ENCODE measurements around the gene IGSF21.
A peak's percentile ranks its signal among the peaks of the same experiment; 100 is the strongest.

IGSF21 gene

DNA sequence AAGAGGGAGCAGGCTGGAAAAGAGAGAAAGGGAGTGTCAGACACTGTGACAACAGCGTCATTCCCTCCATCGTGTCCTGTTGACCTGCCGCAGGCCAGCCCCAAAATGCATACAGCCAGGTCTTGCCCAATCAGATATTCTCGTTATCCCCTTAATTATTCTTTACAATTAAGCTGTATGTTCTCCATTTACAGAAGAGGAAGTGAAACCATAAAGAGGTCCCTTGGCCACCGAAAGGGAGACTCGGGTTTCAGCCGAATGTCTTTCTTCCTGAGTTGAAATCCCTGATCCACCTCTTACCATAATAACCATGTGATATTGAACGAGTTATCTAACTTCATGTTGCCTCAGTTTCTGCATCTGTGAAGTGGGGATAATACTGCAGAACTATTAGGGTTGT lies 70.5 kb downstream of the IGSF21 start:
- no peak for DNase-seq (ENCODE audit: low spot score)

DNA sequence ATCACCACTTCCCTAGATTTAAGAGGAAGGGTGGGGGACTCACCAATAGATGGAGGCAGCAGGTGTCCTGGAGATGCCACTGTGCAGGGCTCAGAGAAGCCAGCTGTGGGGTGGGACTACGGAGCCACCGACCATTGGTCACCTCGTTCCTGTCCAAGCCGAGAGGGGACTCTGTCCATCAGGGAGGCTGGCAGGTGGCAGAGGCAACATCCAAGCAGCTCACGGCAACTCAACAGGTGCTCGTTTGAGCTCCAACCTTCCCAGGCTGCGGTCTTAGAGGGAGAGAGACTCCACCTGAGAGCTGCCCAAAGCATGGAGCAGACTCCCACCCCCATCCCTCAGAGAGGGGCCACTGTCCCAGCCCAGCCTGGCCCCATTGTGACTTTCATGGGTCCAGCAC lies 71.4 kb downstream of the IGSF21 start:
- DNase-seq (ENCODE audit: low spot score), result no peak

DNA sequence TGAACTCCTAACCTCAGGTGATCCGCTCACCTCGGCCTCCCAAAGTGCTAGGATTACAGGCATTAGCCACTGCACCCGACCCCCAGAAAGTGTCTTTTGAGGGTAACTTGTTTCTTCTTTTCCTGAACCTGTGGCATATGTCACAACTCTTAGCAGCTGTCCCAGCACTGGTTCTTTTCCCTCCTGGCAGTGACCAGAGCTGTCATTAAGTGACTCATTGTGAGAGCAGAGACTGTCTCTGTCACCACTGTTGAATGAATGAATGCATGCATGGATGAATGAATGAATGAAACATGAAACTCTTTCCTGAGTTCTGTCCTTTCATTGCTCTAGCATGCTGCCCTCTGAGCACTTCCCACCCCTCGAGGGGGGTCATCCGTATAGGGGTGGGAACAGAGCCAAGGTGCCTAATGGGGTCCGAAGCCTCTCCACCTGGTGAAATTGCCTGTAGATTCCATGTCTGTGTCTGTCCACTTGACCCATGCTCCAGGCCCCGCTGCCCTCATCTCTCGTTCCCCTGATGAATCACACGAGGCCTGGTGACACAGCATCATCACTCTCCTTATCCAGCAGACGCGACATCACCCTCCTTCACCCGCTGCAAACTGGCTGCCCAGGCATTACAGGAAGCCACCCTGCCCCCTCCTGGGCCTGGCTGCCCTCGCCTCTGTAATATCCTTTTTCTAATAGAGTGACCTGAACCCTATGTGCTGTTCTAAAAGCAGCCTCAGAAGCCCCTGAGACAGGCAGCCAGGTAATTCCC lies 75.0 kb downstream of the IGSF21 start:
- peak; percentile 88 for DNase-seq (ENCODE audit: low spot score)

DNA sequence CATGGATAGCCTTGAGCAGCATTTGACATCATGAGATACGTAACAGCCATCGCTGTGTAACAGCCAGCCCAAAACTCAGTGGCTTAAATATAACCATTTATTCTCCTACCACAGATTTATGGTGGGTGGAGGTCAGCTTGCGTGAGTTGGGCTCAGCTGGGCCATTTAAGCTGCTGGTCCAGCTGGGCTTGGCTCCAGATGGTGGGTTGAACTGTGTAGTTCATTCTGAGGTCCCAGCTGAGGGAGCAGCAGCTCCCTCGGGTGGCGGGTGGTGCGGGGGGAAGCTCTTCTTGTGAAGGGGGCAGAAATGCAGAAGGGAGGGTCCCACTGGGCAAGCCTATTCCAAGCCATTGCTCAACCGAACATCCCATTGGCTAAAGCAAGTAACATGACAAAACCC lies 75.9 kb downstream of the IGSF21 start:
- DNase-seq (ENCODE audit: low spot score), result no peak

DNA sequence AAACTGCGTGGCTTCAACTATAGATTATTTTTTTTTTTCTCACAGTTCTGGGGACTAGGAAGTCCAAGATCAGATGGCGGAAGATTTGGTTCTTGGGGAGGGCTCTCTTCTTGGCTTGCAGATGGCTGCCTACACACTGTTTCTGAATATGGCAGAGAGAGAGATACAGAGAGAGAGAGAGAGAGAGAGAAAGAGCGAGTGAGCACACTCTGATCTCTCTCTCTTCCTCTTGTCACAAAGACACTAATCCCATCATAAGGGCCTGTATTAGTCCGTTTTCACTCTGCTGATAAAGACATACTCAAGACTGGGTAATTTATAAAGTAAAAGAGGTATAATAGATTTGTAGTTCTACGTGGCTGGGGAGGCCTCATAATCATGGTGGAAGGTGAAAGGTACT lies 79.5 kb downstream of the IGSF21 start:
- no peak for DNase-seq (ENCODE audit: low spot score)

DNA sequence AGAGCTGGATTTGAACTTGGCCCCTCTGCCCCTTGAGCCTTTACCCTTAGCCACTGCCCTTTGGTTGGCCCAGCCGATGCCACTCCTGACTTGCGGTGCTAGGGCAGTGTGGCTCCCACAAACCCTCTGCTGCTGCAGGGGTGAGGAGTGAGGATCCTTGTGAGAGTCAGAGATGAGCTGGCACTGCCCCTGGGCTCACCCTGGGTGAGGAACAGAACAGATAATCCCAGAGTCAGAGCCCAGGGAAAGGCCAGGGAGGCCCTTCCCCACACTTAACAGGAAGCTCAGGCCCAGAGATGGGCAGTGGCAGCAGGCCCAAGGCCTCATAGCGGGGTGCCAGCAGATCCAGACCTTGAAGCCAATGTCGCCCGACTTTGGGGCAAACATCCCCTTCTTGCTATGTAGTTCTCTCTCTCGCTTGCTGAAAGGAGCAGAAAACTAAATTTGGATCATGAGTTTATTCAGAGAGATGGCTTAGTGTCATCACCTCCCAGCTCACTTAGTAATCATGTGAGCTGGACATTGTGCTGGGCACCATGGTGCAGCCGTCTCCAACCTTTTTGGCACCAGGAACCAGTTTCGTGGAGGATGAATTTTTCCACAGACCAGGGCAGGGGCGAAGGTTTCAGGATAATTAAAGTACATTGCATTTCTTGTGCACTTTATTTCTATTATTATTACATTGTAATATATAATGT lies 81.4 kb downstream of the IGSF21 start:
- no peak for DNase-seq (ENCODE audit: low spot score)

DNA sequence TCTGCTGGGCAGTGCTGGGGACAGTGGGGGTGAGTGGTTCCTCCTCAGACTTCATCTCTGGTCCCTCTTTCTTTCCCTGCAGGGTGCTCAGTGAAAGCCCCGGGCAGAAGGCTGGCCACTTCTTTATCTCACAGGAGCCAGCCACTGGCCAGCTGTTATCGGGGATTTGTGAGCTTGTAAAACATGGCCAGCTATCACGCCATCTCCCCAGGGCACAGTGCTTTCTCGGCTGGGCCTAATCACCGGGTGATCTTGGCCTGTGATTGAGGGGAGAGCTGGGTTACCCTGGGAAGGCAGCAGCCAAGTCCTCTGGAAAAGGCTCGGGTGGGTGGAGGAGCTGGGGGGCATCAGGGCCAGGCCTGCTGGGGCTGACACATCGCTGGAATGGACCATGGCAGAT lies 83.0 kb downstream of the IGSF21 start:
- no peak for DNase-seq (ENCODE audit: low spot score)

DNA sequence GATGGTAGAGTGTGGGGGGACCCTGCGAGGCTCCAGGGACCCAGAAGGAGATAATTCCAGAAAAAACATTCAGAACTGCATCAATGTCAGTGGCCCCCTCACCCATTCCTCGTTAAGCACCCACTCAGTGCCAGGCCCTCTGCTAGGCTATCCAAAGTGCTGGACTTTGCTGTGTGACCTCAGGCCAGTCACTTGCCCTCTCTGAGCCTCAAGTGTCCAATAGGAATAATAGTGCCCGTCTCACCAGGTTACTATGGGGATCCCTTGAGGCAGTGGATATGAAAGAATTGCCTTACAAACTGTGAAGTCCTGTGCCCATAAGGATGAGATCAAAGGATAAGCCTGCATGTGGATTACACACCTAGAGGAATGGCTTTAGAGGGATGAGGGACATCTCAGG lies 83.4 kb downstream of the IGSF21 start:
- DNase-seq (ENCODE audit: low spot score), result no peak

DNA sequence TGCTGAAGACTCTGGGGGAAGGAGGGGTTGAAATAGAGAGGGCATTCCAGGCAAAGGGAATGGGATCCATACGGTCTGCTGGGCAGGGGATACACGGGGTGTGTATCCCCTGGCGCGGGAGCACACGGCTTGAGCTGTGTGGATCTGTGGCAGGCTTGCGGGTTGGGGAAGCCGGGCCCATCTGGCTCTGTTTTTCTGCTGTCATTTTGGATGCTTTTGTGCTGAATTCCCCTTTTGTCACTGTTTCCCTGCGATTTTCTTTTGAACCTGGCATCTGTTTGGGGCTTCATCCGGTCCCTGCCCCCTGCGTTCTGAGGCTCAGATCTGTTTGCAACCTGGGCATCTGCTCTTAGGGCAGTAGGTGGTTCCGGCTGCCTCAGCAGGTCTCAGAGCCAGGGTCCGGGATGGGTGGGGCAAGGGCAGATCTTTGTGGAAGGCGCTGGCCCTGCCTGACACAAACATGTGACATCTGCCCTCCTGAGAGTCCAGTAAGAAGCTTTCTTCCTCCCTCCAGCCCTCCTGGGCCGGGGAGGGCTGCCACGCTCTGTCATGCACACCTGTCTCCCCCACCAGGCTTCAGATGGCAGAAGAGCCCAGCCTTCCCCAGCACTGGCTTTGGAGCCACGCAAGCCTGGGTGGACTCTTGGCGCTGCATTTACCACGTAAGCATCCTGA lies 84.0 kb downstream of the IGSF21 start:
- no peak for DNase-seq (ENCODE audit: low spot score)

DNA sequence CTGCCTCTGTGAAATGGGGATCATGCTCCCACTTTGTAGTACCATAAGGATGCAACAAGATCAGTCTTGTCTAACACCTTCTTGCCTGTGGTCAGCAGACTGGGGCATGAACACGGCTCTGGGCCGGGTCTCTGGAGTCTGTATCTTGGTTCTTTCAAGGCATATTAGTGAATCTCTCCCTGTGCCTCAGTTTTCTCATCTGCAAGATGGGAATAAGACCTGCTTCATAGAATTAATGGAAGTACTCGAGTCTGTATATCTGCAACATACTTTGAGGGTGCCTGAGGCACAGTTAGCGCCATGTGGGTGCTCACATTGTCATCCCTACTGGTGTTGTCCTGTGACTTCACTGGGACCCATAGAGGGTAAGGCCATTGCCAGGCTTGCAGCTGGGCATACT lies 84.6 kb downstream of the IGSF21 start:
- no peak for DNase-seq (ENCODE audit: low spot score)

DNA sequence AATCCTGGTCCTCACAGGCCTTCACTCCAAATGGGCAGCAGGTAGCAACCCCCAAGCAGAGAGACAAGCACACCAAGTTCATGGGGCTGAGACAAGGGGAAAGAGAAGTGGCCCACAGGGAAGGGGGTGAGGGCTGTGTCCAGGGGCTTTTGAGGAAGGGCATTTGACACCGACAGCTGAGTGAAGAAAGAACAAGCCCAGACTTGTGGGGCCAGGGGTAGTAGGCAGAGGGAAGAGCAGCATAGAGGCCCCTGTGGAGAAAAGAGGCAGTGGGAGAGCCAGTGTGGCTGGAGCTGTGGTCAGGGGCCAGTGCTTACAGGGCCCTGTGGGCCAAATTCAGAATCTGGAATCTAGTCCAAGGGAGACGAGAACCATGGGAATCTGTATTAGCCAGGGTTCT lies 85.4 kb downstream of the IGSF21 start:
- no peak for DNase-seq (ENCODE audit: low spot score)

DNA sequence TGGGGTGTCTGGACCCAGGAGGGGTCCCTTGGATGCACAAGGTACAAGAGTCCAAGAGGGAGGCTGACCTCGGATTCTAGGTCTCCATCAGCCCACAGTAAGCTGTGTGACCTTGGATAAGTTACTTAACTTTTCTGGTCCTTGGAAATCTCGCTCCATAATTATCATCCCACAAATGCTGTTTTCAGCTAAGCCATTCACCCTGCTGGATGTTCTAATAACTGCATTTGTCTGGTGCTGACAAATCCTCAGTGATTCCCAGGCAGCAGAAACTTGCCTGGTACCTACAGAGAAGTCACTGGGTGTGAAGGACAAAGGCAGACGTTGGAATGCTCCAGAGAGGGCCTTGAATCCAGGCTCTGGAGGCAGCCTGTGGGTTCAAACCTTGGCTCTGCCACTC lies 89.7 kb downstream of the IGSF21 start:
- no peak for DNase-seq (ENCODE audit: low spot score)

DNA sequence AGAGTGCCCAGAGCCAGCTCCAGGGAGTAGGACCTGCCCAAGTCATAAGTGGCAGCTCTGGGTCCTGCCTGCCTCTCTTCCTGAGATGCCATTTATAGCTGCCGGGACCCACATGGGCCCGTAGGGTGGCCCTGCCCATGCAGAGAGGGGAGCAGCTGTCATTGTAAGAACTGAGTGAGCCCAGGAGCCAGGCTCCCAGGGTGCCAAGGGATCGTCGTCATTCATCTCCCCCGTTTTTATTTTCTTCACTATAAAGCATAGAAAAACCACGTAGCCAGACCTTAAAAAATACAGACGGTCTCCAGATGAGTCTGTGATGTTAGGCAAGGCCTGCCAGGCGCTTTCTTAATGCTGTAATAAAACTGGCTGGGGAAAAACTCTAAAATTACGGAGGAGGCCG lies 90.7 kb downstream of the IGSF21 start:
- DNase-seq (ENCODE audit: low spot score), result no peak

DNA sequence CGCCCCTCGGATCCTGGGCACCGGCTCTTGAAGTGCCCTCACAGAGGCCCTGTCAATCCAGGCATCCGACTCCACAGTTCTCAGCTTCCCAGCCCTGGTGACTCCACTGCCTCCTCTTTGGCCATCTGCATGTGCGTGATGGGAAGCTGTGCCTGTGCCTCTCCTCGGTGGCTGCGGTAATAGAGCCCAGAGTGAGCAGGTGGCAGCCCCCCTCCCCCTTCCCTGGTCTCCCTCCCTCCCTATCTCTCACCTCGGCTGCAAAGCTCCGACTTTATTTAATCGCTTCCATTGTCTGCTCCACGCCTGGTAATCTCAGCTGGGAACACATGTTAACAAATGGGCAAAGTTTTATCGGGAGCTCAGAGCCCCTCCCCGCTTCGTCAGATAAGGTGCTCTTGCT lies 91.9 kb downstream of the IGSF21 start:
- DNase-seq (ENCODE audit: low spot score), result no peak

DNA sequence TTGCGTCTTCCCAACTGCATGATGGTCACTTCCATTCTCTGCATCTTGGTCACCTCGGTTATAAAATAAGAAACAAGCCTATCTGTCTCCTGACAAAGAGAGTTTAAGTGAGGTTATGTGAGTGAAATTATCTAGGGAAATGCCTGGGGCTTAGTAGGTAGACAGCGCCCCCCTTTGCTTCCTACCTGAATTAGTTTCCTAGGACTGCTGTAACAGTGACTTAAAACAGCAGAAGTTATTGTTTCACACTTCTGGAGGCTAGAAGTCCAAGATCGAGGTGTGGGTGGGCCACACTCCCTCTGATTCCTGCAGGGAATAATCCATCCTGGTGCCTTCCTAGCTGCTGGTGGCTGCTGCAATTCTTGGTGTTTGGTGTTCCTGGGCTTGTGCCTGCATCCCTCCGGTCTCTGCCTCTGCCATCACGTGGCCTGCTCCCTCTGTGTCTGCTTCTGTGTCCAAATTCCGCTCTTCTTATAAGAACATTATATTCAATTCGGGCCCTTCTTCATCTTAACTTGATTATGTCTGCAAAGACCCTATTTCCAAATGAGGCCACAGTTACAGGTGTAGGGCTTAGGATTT lies 92.6 kb downstream of the IGSF21 start:
- DNase-seq (ENCODE audit: low spot score), result no peak

DNA sequence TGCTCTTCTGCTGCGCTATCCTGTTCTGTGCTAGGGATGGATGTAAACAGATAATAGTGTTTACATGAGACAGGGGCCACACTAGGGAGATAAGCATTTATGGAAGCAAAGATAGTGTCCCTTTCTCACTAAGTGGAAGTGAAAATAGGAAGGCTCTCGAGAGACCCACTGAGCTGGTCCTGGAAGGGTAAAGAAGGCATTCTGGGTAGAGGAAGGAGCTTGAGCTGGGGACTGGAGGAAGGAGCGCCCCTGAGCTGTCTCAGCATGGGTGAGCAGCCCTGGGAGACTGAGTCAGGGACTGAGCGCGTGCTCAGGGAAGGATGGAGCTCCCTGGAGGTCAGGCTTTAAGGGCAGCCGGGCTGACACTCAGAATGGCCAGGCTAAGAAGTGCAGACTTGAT lies 93.3 kb downstream of the IGSF21 start:
- no peak for DNase-seq (ENCODE audit: low spot score)

DNA sequence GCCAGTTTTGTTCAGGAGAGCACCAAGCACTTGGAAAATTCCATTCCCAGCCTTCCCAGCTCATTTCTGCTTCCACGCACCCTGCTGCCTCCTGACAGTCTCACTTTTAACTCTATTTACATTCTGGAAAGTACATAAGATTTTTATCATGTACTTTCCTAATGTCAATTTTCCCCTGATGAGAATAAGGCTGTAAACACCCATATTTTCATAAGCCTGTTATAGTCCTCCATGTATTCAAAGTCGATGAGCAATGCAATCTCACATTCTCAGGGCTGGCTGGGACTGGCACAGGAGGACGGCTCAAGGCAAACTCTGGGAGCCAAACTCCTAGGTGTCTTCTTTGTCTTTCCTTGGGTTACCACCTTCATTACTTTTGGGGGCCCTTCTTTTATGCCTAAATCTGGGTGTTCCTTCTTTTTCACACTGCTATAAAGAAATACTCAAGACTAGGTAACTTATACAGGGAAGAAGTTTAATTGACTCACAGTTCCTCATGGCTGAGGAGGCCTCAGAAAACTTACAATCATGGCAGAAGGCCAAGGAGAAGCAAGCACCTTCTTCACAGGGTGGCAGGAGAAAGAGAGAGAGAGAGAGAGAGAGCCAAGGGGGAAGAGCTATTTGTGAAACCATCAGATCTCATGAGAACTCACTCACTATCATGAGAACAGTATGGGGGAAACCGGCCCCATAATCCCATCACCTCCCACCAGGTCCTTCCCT lies 94.6 kb downstream of the IGSF21 start:
- no peak for DNase-seq (ENCODE audit: low spot score)

DNA sequence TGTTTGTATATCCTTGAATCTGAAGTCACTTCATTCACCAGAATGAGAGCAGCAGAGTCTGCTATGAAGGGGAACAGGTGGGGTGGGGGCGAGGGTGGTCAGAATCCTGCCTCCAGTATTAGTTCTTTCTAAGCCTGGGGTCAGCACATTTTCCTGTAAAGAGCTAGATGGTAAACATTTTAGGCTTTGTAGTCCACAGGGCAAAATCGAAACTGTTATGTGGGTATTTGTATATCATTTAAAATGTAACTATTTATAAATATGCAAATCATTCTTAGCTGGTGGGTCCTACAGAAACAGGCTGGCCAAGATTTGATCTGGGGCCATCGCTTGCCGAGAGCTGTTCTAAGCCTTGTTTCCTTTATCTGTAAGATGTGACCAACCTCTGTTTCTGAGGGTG lies 96.0 kb downstream of the IGSF21 start:
- DNase-seq (ENCODE audit: low spot score), result no peak

DNA sequence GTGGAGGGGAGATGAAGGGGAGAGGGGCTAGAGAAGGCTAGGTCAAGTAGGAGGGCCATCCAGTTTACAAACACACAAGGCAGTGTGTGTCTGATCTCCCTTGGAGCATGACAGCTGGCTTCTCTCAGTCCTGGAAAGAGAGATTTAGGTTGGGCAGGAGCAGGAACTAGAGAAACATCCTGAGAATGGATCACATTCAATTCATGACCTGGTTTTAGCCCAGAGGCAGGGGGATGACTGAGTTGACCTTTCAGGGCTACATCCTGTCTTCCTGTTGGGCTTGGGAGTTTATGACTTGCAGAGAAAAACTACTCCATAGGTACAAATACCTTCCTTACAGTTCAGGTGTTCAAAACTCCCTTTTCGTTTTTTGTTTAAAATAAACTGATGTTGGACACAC lies 97.0 kb downstream of the IGSF21 start:
- no peak for DNase-seq (ENCODE audit: low spot score)

DNA sequence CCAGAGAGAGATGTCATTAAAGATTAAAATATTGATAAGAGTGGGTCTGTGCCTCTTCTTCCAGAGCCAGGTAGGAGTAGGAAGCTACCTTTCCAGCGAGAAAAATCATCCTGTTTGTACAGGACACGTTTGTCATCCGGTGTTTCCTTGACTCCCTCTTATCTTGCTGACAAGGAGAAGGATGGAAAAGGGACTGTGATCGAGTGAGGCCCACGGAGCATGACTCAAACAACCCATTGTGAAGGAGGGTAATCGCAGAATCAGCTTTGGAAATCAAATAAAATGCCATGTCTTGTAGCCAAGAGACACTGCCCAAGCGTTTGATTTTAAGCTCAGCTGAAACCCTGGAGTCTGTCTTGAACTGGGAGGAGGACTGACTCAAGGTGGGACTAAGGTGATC lies 97.7 kb downstream of the IGSF21 start:
- no peak for DNase-seq (ENCODE audit: low spot score)

DNA sequence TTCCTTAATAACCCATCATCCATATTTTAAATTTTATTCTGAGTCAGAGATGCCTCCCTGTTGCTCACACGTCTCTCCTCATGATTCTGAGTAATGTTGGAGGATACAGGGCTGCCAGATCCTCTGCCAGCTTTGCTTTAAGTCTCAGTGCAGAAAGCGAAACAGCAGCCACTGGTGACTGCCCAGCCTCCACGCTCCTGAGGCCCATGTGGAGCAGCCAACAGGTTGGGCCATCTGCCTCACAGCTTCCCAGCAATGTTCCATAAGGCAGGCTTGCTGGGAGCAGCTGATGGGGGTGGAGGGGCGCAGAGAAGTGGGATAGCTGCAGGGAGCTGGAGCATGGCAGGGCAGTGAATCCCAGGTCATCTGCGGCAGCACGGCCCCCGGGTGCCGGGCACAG lies 104.2 kb downstream of the IGSF21 start:
- no peak for DNase-seq (ENCODE audit: low spot score)

DNA sequence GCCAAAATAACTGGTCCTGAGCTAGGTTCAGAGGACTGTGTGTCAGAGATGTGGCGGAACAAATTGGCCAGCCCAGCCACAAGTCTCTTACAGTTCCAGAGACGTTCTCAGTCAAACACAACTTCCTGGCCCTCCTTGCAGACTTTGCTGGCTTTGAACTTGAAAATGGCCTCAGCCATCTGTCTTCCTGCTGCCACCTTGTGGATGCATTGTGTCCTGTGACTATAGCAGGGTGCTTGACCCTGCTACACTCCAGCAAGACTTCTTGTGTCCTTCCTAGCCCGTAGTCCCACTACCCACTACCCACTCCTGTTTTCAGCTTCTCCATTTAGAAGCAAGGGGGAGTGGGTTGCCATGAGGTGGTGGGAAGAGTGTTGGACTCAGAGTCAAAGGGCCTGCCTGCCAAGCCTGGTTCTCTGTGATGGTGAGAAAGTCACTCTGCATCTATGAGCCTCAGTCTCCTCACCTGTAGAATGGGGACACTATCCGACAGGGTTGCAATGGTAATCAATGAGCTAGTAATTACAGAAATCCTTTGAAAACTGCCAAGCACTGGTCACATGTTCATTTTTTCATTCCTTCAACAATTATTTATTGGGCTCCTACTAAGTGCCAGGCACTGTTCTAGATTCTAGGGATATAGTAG lies 109.9 kb downstream of the IGSF21 start:
- DNase-seq (ENCODE audit: low spot score), result peak; percentile 47

Data from kidney tubule cell (primary cell).